ENCODE results near the gene LTK. TPM values are rescaled to one million over a fixed set of nuclear protein-coding genes. Genes with fewer than 3 reads are reported as not detected.
A peak's percentile ranks its signal among the peaks of the same experiment; 100 is the strongest.

LTK gene
- total and polyA plus RNA-seq, 2 of the 4 experiments (the other 2 are of a cell fraction), result 0.18 to 0.62 TPM

GRCh38 chr15:41543521-41543870, 29.9 kb upstream of the LTK start:
- H3K79me1 ChIP-seq (ENCODE audit: low read depth in 1 of 2, low read length in 2 of 2), result peaks cover 13 to 40% of the 10 kb centered on the region in 2 experiments; a peak in 3 of 4 replicates
- peak overlapping the region; percentile 48 for H2AK9ac ChIP-seq (replicated peaks; ENCODE audit: low read depth, low read length, poor library complexity)
- DNase-seq (no peak), ATAC-seq (ENCODE audit: low read depth) (no peak)
- H3K14ac ChIP-seq (replicated peaks; ENCODE audit: low read depth, low read length), result peak overlapping the region; percentile 93; the same call in 1 of the 2 replicates
- peak overlapping the region; percentile 73 to 99 for H4K8ac ChIP-seq (ENCODE audit: low read depth in 2 of 2, low read length in 2 of 2)
- peak overlapping the region; percentile 68 for H3K4me2 ChIP-seq (ENCODE audit: low read depth, low read length)
- no CpG with 5 or more reads among the region's 8 CpGs for whole genome bisulfite sequencing, 2 experiments (ENCODE audit: extremely low coverage in 2 of 2, insufficient read length in 1 of 2)
- no peak overlapping the region for H2BK120ac ChIP-seq (ENCODE audit: low read depth, low read length)
- no peaks in the 10 kb centered on the region for H3K27me3 ChIP-seq (ENCODE audit: control insufficient read depth, insufficient read depth, low read length)
- H4K91ac ChIP-seq (ENCODE audit: insufficient read depth, low read depth, low read length), result 0 out of 2 replicates have a peak overlapping the region, but pooled peaks have one; percentile 76
- POLR2A ChIA-PET (ENCODE audit: unreplicated experiment), result no interaction called here
- no peaks in the 10 kb centered on the region for H3K36me3 ChIP-seq (ENCODE audit: control insufficient read depth, insufficient read depth, low read length)
- H3K9me3 ChIP-seq (ENCODE audit: control insufficient read depth, insufficient read depth, low read length), result no peaks in the 10 kb centered on the region
- H3K9me1 ChIP-seq (ENCODE audit: insufficient read depth, low read length), result peaks cover 3% of the 10 kb centered on the region; the same call in 1 of the 2 replicates
- no TSS peak for BruUV-seq (replicated peaks)
- TF ChIP-seq FOS (IDR thresholded peaks at IDR 0.05; ENCODE audit: low read depth, low read length) (no peak), RAD21 (IDR thresholded peaks at IDR 0.05; ENCODE audit: low read length) (no peak), RCOR1 (IDR thresholded peaks at IDR 0.05; ENCODE audit: insufficient replicate concordance, low read length) (no peak), CTCF (conservative IDR thresholded peaks at IDR 0.05; ENCODE audit: low read depth, low read length) (no peak), NFE2L2 (IDR thresholded peaks at IDR 0.05; ENCODE audit: low read depth, low read length) (no peak), SMC3 (IDR thresholded peaks at IDR 0.05; ENCODE audit: low read depth, low read length) (no peak), MAFK (IDR thresholded peaks at IDR 0.05; ENCODE audit: low read depth, low read length) (no peak), POLR2A (IDR thresholded peaks at IDR 0.05; ENCODE audit: low read depth, low read length) (no peak), BHLHE40 (IDR thresholded peaks at IDR 0.05; ENCODE audit: low read depth, low read length) (no peak), RFX5 (IDR thresholded peaks at IDR 0.05; ENCODE audit: low read depth, low read length) (no peak), MAZ (IDR thresholded peaks at IDR 0.05; ENCODE audit: borderline replicate concordance, low read depth, low read length) (no peak)
- intact Hi-C loops (cut with micrococcal nuclease) (loop anchor here (5.0 kb wide), 1 partner anchor 76 kb away; no protein-coding TSS in a partner anchor), in situ Hi-C loops (cut with MboI; ENCODE audit: low sequenced_read_pairs) (no loop called here), dilution Hi-C loops (cut with HindIII; ENCODE audit: low sequenced_read_pairs, unreplicated experiment) (no loop called here)
- H3K4me1 ChIP-seq (ENCODE audit: control insufficient read depth, insufficient read depth, low read length), result no peaks in the 10 kb centered on the region; the same call in none of the 2 replicates
- peak overlapping the region; percentile 71 for H3K4me3 ChIP-seq (ENCODE audit: insufficient read depth, low read depth, low read length)
- peak overlapping the region; percentile 31; the same call in 1 of the 2 replicates for H2AK5ac ChIP-seq (ENCODE audit: low read depth, low read length)
- peaks cover 3% of the 10 kb centered on the region; the same call in 1 of the 2 replicates for H4K20me1 ChIP-seq (ENCODE audit: insufficient read depth, low read length)
- H3K18ac ChIP-seq (ENCODE audit: low read depth, low read length), result no peak overlapping the region
- H3K4ac ChIP-seq (ENCODE audit: low read depth, low read length), result peak overlapping the region; percentile 81
- H4K5ac ChIP-seq (ENCODE audit: low read depth, low read length), result no peak overlapping the region
- H3K56ac ChIP-seq (ENCODE audit: extremely low read depth, insufficient read depth, low read length), result peak overlapping the region; percentile 64; the same call in 1 of the 2 replicates
- CTCF ChIA-PET, result interaction anchor here (1.4 kb wide), 1 partner anchor 230 kb away, joined by 3 read pairs; the partner anchor contains the start of gene MAPKBP1
- H3K27ac ChIP-seq (ENCODE audit: insufficient read depth, low read length), result peak overlapping the region; percentile 36; the same call in 1 of the 2 replicates
- H2AFZ ChIP-seq (replicated peaks; ENCODE audit: low read length, poor library complexity), result peak overlapping the region; percentile 96
- H2BK20ac ChIP-seq (ENCODE audit: low read depth, low read length), result no peak overlapping the region
- no peak overlapping the region for H2BK5ac ChIP-seq (ENCODE audit: low read depth, low read length, poor library complexity, severe bottlenecking)
- peak overlapping the region; percentile 78 for H3K9ac ChIP-seq (ENCODE audit: low read depth, low read length)
- H3K23ac ChIP-seq (ENCODE audit: low read depth, low read length), result peak overlapping the region; percentile 94
- H2BK15ac ChIP-seq (ENCODE audit: low read depth, low read length), result no peak overlapping the region

Data from IMR-90 (cell line).